K562 (cell line): ENCODE data around the gene BEND5. TPM values are rescaled to one million over a fixed set of nuclear protein-coding genes. Genes with fewer than 3 reads are reported as not detected.

Experiments
- ATAC-seq: fragments of 200-7000 bp; cut with Tn5 transposase; 3 replicates; pipeline ENCODE4 v1.9.1; 2020; ENCODE audit warnings: moderate library complexity
- BruUV-seq: library from RNA; stranded (reverse); fragments of 400-500 nt; replicated peaks from 2 replicates; lab custom pipeline; 2021; lab: Mats Ljungman, UMichigan
- CTCF ChIA-PET: fragments of 300-600 bp; formaldehyde crosslinking; extraction: SDS; loops from one replicate; lab custom pipeline; 2021; ENCODE audit warnings: low intra/inter-chr PET ratio; lab: Yijun Ruan, JAX
- POLR2A ChIA-PET: fragments of 300-600, 350-650 bp; sonication (Branson Sonifier 250); formaldehyde crosslinking; extraction: SDS; loops from one replicate; lab custom pipeline; 2021; ENCODE audit warnings: antibody characterized with exemption, inconsistent platforms; lab: Yijun Ruan, JAX
- DNase-seq, 4 experiments: peaks; one replicate each; pipeline versions ENCODE4 v3.0.0 to v3.0.0-alpha.2; 2011 to 2018; ENCODE audit warnings: low spot score in 3 of 4, mixed read lengths in 3 of 4; ENCODE audit errors: extremely low read depth in 1 of 4
- FAIRE-seq: peaks from 2 replicates; lab custom pipeline; 2011; peaks lifted over from hg19 to GRCh38; lab: Jason Lieb, UNC
- H2AFZ ChIP-seq: 2 replicates; pipeline ENCODE4 v1.6.0; 2011; ENCODE audit warnings: low read depth, low read length, control low read depth, inconsistent platforms
- H3K27ac ChIP-seq: fragments of 200-600 bp; 3 replicates; pipeline ENCODE4 v1.8.0; 2011; ENCODE audit warnings: low read depth, mild to moderate bottlenecking, control low read depth, inconsistent platforms, low read length, moderate library complexity, mixed read lengths; ENCODE audit errors: extremely low read depth
- H3K27me3 ChIP-seq, 2 experiments: fragments of 300-600 bp in 1 of 2; 2 replicates in 1 of 2; 3 replicates in 1 of 2; pipeline versions ENCODE4 v1.6.0 to v1.8.0; 2011; ENCODE audit warnings: inconsistent platforms in 2 of 2, low read length in 2 of 2, mild to moderate bottlenecking in 1 of 2, mixed read lengths in 1 of 2, moderate library complexity in 1 of 2; ENCODE audit not compliant: control insufficient read depth in 2 of 2, insufficient read depth in 2 of 2
- H3K36me3 ChIP-seq: fragments of 300-600 bp; 3 replicates; pipeline ENCODE4 v1.8.0; 2011; ENCODE audit warnings: mild to moderate bottlenecking, low read length, inconsistent platforms; ENCODE audit not compliant: control insufficient read depth, insufficient read depth
- H3K4me1 ChIP-seq, 2 experiments: fragments of 200-600 bp in 1 of 2; replicated peaks in 1 of 2; 2 replicates in 1 of 2; 3 replicates in 1 of 2; pipeline versions ENCODE4 v1.5.1 to v1.8.0; 2011; ENCODE audit warnings: inconsistent platforms in 2 of 2, low read length in 2 of 2, mild to moderate bottlenecking in 1 of 2, mixed read lengths in 1 of 2, moderate library complexity in 1 of 2; ENCODE audit not compliant: control insufficient read depth in 2 of 2, insufficient read depth in 2 of 2
- H3K4me2 ChIP-seq: 2 replicates; pipeline ENCODE4 v1.6.1; 2011; ENCODE audit warnings: low read length, control low read depth, inconsistent platforms, mixed read lengths; ENCODE audit not compliant: insufficient read depth
- H3K4me3 ChIP-seq: fragments of 200-600 bp; sonication (generic), shearing (Covaris generic); 2 replicates; pipeline ENCODE4 v1.5.1; 2016; ENCODE audit warnings: control low read depth, inconsistent platforms
- H3K79me2 ChIP-seq: fragments of 200-600 bp; 3 replicates; pipeline ENCODE4 v1.8.0; 2011; ENCODE audit warnings: low read length, inconsistent platforms; ENCODE audit not compliant: control insufficient read depth, insufficient read depth
- H3K9ac ChIP-seq, 2 experiments: 2 replicates each; pipeline versions ENCODE4 v1.6.0 to v1.6.1; 2011; ENCODE audit warnings: low read depth in 2 of 2, low read length in 2 of 2, control low read depth in 1 of 2, inconsistent platforms in 1 of 2, mild to moderate bottlenecking in 1 of 2, mixed read lengths in 1 of 2; ENCODE audit not compliant: insufficient read depth in 1 of 2
- H3K9me1 ChIP-seq: one replicate; pipeline ENCODE4 v1.6.0; 2011; ENCODE audit warnings: inconsistent platforms, mild to moderate bottlenecking, low read length, moderate library complexity; ENCODE audit not compliant: control insufficient read depth, insufficient read depth
- H3K9me3 ChIP-seq: replicated peaks from 2 replicates; pipeline ENCODE4 v1.5.1; 2011; ENCODE audit warnings: low read depth, low read length, inconsistent platforms; ENCODE audit not compliant: control insufficient read depth, insufficient read depth
- H4K20me1 ChIP-seq: replicated peaks from 2 replicates; pipeline ENCODE4 v1.6.1; 2011; ENCODE audit warnings: low read length, inconsistent platforms, mixed read lengths; ENCODE audit not compliant: control insufficient read depth, insufficient read depth
- ARNT ChIP-seq, 2 experiments: fragments of 450-650 bp; IDR thresholded peaks; 2 replicates each; pipeline ENCODE4 v1.6.1; 2016; ENCODE audit warnings: mild to moderate bottlenecking in 1 of 2
- CTCF ChIP-seq, 3 experiments: IDR thresholded peaks in 2 of 3; conservative IDR thresholded peaks in 1 of 3; 2 replicates each; pipeline ENCODE4 v1.5.1; 2011 to 2012; ENCODE audit warnings: low read length in 3 of 3, mild to moderate bottlenecking in 3 of 3, control low read depth in 2 of 3, improper control_type of control experiment in 1 of 3, inconsistent platforms in 1 of 3, low read depth in 1 of 3, mixed read lengths in 1 of 3, moderate library complexity in 1 of 3; ENCODE audit not compliant: insufficient read depth in 2 of 3
- IRF9 ChIP-seq: fragments of 450-650 bp; IDR thresholded peaks from 2 replicates; pipeline ENCODE4 v1.6.1; 2016; ENCODE audit warnings: missing biosample characterization, missing genetic modification characterization
- NFIX ChIP-seq: fragments of 250-450 bp; sonication (Bioruptor Pico); IDR thresholded peaks from 2 replicates; pipeline ENCODE4 v1.4.0; 2020; ENCODE audit warnings: low read depth, mild to moderate bottlenecking, moderate library complexity
- ZNF133 ChIP-seq: fragments of 250-450 bp; sonication (Bioruptor Pico); IDR thresholded peaks from 2 replicates; pipeline ENCODE4 v1.4.0; 2020; ENCODE audit warnings: mild to moderate bottlenecking
- whole genome bisulfite sequencing: fragments of 100-300 bp; shearing (Covaris generic); methylation state at CpG from one replicate; pipeline ENCODE4 v1.1.6; 2016; ENCODE audit warnings: low coverage, mixed read lengths; ENCODE audit not compliant: insufficient coverage; ENCODE audit errors: missing lambda C conversion rate; 5-methylcytosine and 5-hydroxymethylcytosine counted together
- in situ Hi-C: fragments of 300-500 bp; cut with MboI; formaldehyde crosslinking; loops from 4 replicates; pipeline ENCODE4 v1.15.0; 2018; ENCODE audit warnings: inconsistent platforms, mixed read lengths
- intact Hi-C: fragments of 100-400 bp; cut with micrococcal nuclease; formaldehyde crosslinking; loops from 2 replicates; pipeline ENCODE4 v1.14.2; 2022
- polyA plus RNA-seq, 8 experiments: library from polyadenylated mRNA; depleted of rRNA in 4 of 8; stranded (reverse) in 5 of 8; unstranded in 3 of 8; fragments of >200 nt; fragmentation: Nextera tagmentation in 2 of 8; fragmentation: Illumina TruSeq in 1 of 8; extraction: Ambion mirVana in 2 of 8; extraction: Trizol in 1 of 8; gene quantifications; 2 replicates each; pipeline versions ENCODE4 v1.2.1 to v1.2.3, GENCODE V29; 2011 to 2014; ENCODE audit warnings: inconsistent platforms in 1 of 8, missing spikeins in 1 of 8
- total RNA-seq, 7 experiments: library from RNA; depleted of rRNA in 6 of 7; stranded (reverse); fragments of >200 nt in 6 of 7; fragmentation: Illumina TruSeq in 2 of 7; extraction: Trizol in 2 of 7; gene quantifications; 2 replicates each; pipeline versions ENCODE4 v1.2.1 to v1.2.3, GENCODE V29; 2011 to 2021; ENCODE audit warnings: low replicate concordance in 1 of 7

BEND5 gene
- total and polyA plus RNA-seq, 9 of the 15 experiments (the other 6 are each of a cell fraction or from before 2014, with no cell fraction given) = not detected

- TF ChIP-seq IRF9 (tag) (no peak), ZNF133 (no peak), ARNT (IDR thresholded peaks at IDR 0.05) (no peak), CTCF (IDR thresholded peaks at IDR 0.05 in 2 of 3, conservative IDR thresholded peaks at IDR 0.05 in 1 of 3; ENCODE audit: insufficient read depth in 2 of 3, low read depth in 1 of 3, low read length in 3 of 3) (no peak)
Measured at GRCh38 chr1:48773133-48773532, 3.6 kb downstream of the BEND5 start (continued).

GRCh38 chr1:48772211-48772610 is 4.5 kb downstream of the BEND5 start:
- in situ Hi-C loops = no loop called here
- no peaks in the 10 kb centered on the region for H3K79me2 ChIP-seq
- no TSS peak for BruUV-seq
- H3K36me3 ChIP-seq = no peaks in the 10 kb centered on the region
- no peak for TF ChIP-seq NFIX (CRISPR knock-in tag)
- TF ChIP-seq, all 486 proteins: peak for 0
- intact Hi-C loops = no loop called here
- Histone ChIP-seq H3K27me3 (no peaks in the 10 kb centered on the region), H2AFZ (no peak overlapping the region), H3K4me1 (no peaks in the 10 kb centered on the region), H3K27ac (no peak overlapping the region), H4K20me1 (no peaks in the 10 kb centered on the region), H3K9me1 (no peaks in the 10 kb centered on the region), H3K4me3 (no peak overlapping the region), H3K9ac (no peak overlapping the region), H3K9me3 (no peaks in the 10 kb centered on the region), H3K4me2 (no peak overlapping the region)
- WGBS = 0% methylated on average over 2 of the region's 2 CpGs
- DNase-seq (no peak), FAIRE-seq (no peak), ATAC-seq (no peak)
- POLR2A ChIA-PET = interaction anchor here (1.1 kb wide), 1 partner anchor 29 kb away, joined by 3 read pairs; no protein-coding TSS in a partner anchor
- CTCF ChIA-PET = no interaction called here
